Activated T-helper 1 cell treated with anti-CD3 and anti-CD28 coated beads, Interleukin-2, amount 50 U/mL, for 16 hours (primary cell): ENCODE results near the gene CES4A.
"Not testable (repeated sequence)": the region's sequence is repeated elsewhere in the genome, so short reads cannot be mapped to it uniquely, and the experiment has no call there.

Source experiments
- DNase-seq, 2 donors: peaks; one replicate each; pipeline ENCODE4 v3.0.0-alpha.2; 2020; ENCODE audit warnings: low read depth in 1 of 2, low spot score in 1 of 2

Gene CES4A

GRCh38 chr16:66983033-66983432 is 5.4 kb upstream of the CES4A start:
- DNase-seq, result no peak

GRCh38 chr16:66984892-66985311 is 3.5 kb upstream of the CES4A start:
- DNase-seq, result peak in 1 of 2 donors; percentile 41

- DNase-seq, result no peak
Observed at GRCh38 chr16:66986559-66986958, 1.8 kb upstream of the CES4A start.

- DNase-seq, result no peak
Observed at GRCh38 chr16:66991545-66992077, 3.2 kb downstream of the CES4A start.

- not testable (repeated sequence) for DNase-seq
Observed at GRCh38 chr16:66993558-66993957, 5.2 kb downstream of the CES4A start.

- DNase-seq, result no peak
Observed at GRCh38 chr16:66996324-66996982, 8.1 kb downstream of the CES4A start.

GRCh38 chr16:66996983-66997358 is 8.6 kb downstream of the CES4A start:
- DNase-seq, result no peak

GRCh38 chr16:67000384-67001351 is 12.3 kb downstream of the CES4A start:
- peak; percentile 30 to 32 for DNase-seq

GRCh38 chr16:67001726-67002125 is 13.3 kb downstream of the CES4A start:
- no peak for DNase-seq

GRCh38 chr16:67006930-67007658 is 18.7 kb downstream of the CES4A start:
- DNase-seq, result no peak

- DNase-seq, result no peak
Observed at GRCh38 chr16:67009158-67009557, 20.8 kb downstream of the CES4A start.

- DNase-seq, result no peak
Observed at GRCh38 chr16:67011274-67011673, 22.9 kb downstream of the CES4A start.

GRCh38 chr16:67013233-67013822 is 24.9 kb downstream of the CES4A start:
- no peak for DNase-seq

- peak; percentile 34 to 65 for DNase-seq
Observed at GRCh38 chr16:67013823-67014633, 25.6 kb downstream of the CES4A start.

GRCh38 chr16:67014634-67015312 is 26.4 kb downstream of the CES4A start:
- no peak for DNase-seq

- no peak for DNase-seq
Observed at GRCh38 chr16:67015313-67015731, 26.9 kb downstream of the CES4A start.

GRCh38 chr16:67016143-67016542 is 27.8 kb downstream of the CES4A start:
- no peak for DNase-seq

GRCh38 chr16:67016681-67017420 is 28.5 kb downstream of the CES4A start:
- no peak for DNase-seq

- DNase-seq, result no peak
Observed at GRCh38 chr16:67017421-67017750, 29.0 kb downstream of the CES4A start.
